C4-2B (cell line): ENCODE measurements around the gene TBX10.

Experiments used
- ZFX ChIP-seq: fragments of 450-650 bp; IDR thresholded peaks from 2 replicates; pipeline ENCODE4 v1.6.1; 2017
- TF ChIP-seq, protein P1 (sequence below): fragments of 450-650 bp; conservative IDR thresholded peaks from 2 replicates; pipeline ENCODE4 v1.5.1; 2017; ENCODE audit warnings: mild to moderate bottlenecking

- TF ChIP-seq, protein P1, sequence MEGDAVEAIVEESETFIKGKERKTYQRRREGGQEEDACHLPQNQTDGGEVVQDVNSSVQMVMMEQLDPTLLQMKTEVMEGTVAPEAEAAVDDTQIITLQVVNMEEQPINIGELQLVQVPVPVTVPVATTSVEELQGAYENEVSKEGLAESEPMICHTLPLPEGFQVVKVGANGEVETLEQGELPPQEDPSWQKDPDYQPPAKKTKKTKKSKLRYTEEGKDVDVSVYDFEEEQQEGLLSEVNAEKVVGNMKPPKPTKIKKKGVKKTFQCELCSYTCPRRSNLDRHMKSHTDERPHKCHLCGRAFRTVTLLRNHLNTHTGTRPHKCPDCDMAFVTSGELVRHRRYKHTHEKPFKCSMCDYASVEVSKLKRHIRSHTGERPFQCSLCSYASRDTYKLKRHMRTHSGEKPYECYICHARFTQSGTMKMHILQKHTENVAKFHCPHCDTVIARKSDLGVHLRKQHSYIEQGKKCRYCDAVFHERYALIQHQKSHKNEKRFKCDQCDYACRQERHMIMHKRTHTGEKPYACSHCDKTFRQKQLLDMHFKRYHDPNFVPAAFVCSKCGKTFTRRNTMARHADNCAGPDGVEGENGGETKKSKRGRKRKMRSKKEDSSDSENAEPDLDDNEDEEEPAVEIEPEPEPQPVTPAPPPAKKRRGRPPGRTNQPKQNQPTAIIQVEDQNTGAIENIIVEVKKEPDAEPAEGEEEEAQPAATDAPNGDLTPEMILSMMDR: peak; percentile 98
- peak; percentile 42; the same call in 1 of the 2 replicates for TF ChIP-seq ZFX
These were observed 10.0 kb downstream of the TBX10 start, which contains the start of gene NUDT8 for GRCh38 chr11:67629386-67630227.
